K562 (cell line): ENCODE results near the gene BCAS1. TPM values are rescaled to one million over a fixed set of nuclear protein-coding genes. Genes with fewer than 3 reads are reported as not detected.

Source experiments
- ATAC-seq: fragments of 200-7000 bp; cut with Tn5 transposase; 3 replicates; pipeline ENCODE4 v1.9.1; 2020; ENCODE audit warnings: moderate library complexity
- BruUV-seq: library from RNA; stranded (reverse); fragments of 400-500 nt; replicated peaks from 2 replicates; lab custom pipeline; 2021; lab: Mats Ljungman, UMichigan
- CTCF ChIA-PET: fragments of 300-600 bp; formaldehyde crosslinking; extraction: SDS; loops from one replicate; lab custom pipeline; 2021; ENCODE audit warnings: low intra/inter-chr PET ratio; lab: Yijun Ruan, JAX
- POLR2A ChIA-PET: fragments of 300-600, 350-650 bp; sonication (Branson Sonifier 250); formaldehyde crosslinking; extraction: SDS; loops from one replicate; lab custom pipeline; 2021; ENCODE audit warnings: antibody characterized with exemption, inconsistent platforms; lab: Yijun Ruan, JAX
- DNase-seq, 4 experiments: peaks; one replicate each; pipeline versions ENCODE4 v3.0.0 to v3.0.0-alpha.2; 2011 to 2018; ENCODE audit warnings: low spot score in 3 of 4, mixed read lengths in 3 of 4; ENCODE audit errors: extremely low read depth in 1 of 4
- FAIRE-seq: peaks from 2 replicates; lab custom pipeline; 2011; peaks lifted over from hg19 to GRCh38; lab: Jason Lieb, UNC
- H2AFZ ChIP-seq: 2 replicates; pipeline ENCODE4 v1.6.0; 2011; ENCODE audit warnings: low read depth, low read length, control low read depth, inconsistent platforms
- H3K27ac ChIP-seq: fragments of 200-600 bp; 3 replicates; pipeline ENCODE4 v1.8.0; 2011; ENCODE audit warnings: low read depth, mild to moderate bottlenecking, control low read depth, inconsistent platforms, low read length, moderate library complexity, mixed read lengths; ENCODE audit errors: extremely low read depth
- H3K27me3 ChIP-seq, 2 experiments: fragments of 300-600 bp in 1 of 2; 2 replicates in 1 of 2; 3 replicates in 1 of 2; pipeline versions ENCODE4 v1.6.0 to v1.8.0; 2011; ENCODE audit warnings: inconsistent platforms in 2 of 2, low read length in 2 of 2, mild to moderate bottlenecking in 1 of 2, mixed read lengths in 1 of 2, moderate library complexity in 1 of 2; ENCODE audit not compliant: control insufficient read depth in 2 of 2, insufficient read depth in 2 of 2
- H3K36me3 ChIP-seq: fragments of 300-600 bp; 3 replicates; pipeline ENCODE4 v1.8.0; 2011; ENCODE audit warnings: mild to moderate bottlenecking, low read length, inconsistent platforms; ENCODE audit not compliant: control insufficient read depth, insufficient read depth
- H3K4me1 ChIP-seq, 2 experiments: fragments of 200-600 bp in 1 of 2; replicated peaks in 1 of 2; 2 replicates in 1 of 2; 3 replicates in 1 of 2; pipeline versions ENCODE4 v1.5.1 to v1.8.0; 2011; ENCODE audit warnings: inconsistent platforms in 2 of 2, low read length in 2 of 2, mild to moderate bottlenecking in 1 of 2, mixed read lengths in 1 of 2, moderate library complexity in 1 of 2; ENCODE audit not compliant: control insufficient read depth in 2 of 2, insufficient read depth in 2 of 2
- H3K4me2 ChIP-seq: 2 replicates; pipeline ENCODE4 v1.6.1; 2011; ENCODE audit warnings: low read length, control low read depth, inconsistent platforms, mixed read lengths; ENCODE audit not compliant: insufficient read depth
- H3K4me3 ChIP-seq: fragments of 200-600 bp; sonication (generic), shearing (Covaris generic); 2 replicates; pipeline ENCODE4 v1.5.1; 2016; ENCODE audit warnings: control low read depth, inconsistent platforms
- H3K79me2 ChIP-seq: fragments of 200-600 bp; 3 replicates; pipeline ENCODE4 v1.8.0; 2011; ENCODE audit warnings: low read length, inconsistent platforms; ENCODE audit not compliant: control insufficient read depth, insufficient read depth
- H3K9ac ChIP-seq, 2 experiments: 2 replicates each; pipeline versions ENCODE4 v1.6.0 to v1.6.1; 2011; ENCODE audit warnings: low read depth in 2 of 2, low read length in 2 of 2, control low read depth in 1 of 2, inconsistent platforms in 1 of 2, mild to moderate bottlenecking in 1 of 2, mixed read lengths in 1 of 2; ENCODE audit not compliant: insufficient read depth in 1 of 2
- H3K9me1 ChIP-seq: one replicate; pipeline ENCODE4 v1.6.0; 2011; ENCODE audit warnings: inconsistent platforms, mild to moderate bottlenecking, low read length, moderate library complexity; ENCODE audit not compliant: control insufficient read depth, insufficient read depth
- H3K9me3 ChIP-seq: replicated peaks from 2 replicates; pipeline ENCODE4 v1.5.1; 2011; ENCODE audit warnings: low read depth, low read length, inconsistent platforms; ENCODE audit not compliant: control insufficient read depth, insufficient read depth
- H4K20me1 ChIP-seq: replicated peaks from 2 replicates; pipeline ENCODE4 v1.6.1; 2011; ENCODE audit warnings: low read length, inconsistent platforms, mixed read lengths; ENCODE audit not compliant: control insufficient read depth, insufficient read depth
- EGR1 ChIP-seq: fragments of 450-650 bp; conservative IDR thresholded peaks from 2 replicates; pipeline ENCODE4 v1.6.1; 2017; ENCODE audit warnings: mild to moderate bottlenecking
- EWSR1 ChIP-seq: fragments of 450-650 bp; IDR thresholded peaks from 2 replicates; pipeline ENCODE4 v1.6.1; 2018; ENCODE audit warnings: borderline replicate concordance, mild to moderate bottlenecking, low read depth, moderate library complexity; ENCODE audit not compliant: partially characterized antibody
- PHF21A ChIP-seq: fragments of 450-650 bp; IDR thresholded peaks from 2 replicates; pipeline ENCODE4 v1.6.1; 2017; ENCODE audit warnings: low read depth, borderline replicate concordance
- SRF ChIP-seq, 2 experiments: fragments of 250-450, 450-650 bp in 1 of 2; sonication (Bioruptor Pico) in 1 of 2; sonication (generic) in 1 of 2; formaldehyde crosslinking; IDR thresholded peaks; 2 replicates each; pipeline versions ENCODE4 v1.5.0 to v1.5.1; 2020 to 2022; ENCODE audit warnings: mild to moderate bottlenecking in 1 of 2, missing genetic modification reagents in 1 of 2
- ZBTB1 ChIP-seq: sonication (generic); formaldehyde crosslinking; IDR thresholded peaks from 2 replicates; pipeline ENCODE4 v1.8.1; 2023; ENCODE audit warnings: missing genetic modification reagents, low read depth, mild to moderate bottlenecking, borderline replicate concordance
- WGBS: fragments of 100-300 bp; shearing (Covaris generic); methylation state at CpG from one replicate; pipeline ENCODE4 v1.1.6; 2016; ENCODE audit warnings: low coverage, mixed read lengths; ENCODE audit not compliant: insufficient coverage; ENCODE audit errors: missing lambda C conversion rate; 5-methylcytosine and 5-hydroxymethylcytosine counted together
- in situ Hi-C: fragments of 300-500 bp; cut with MboI; formaldehyde crosslinking; loops from 4 replicates; pipeline ENCODE4 v1.15.0; 2018; ENCODE audit warnings: inconsistent platforms, mixed read lengths
- intact Hi-C: fragments of 100-400 bp; cut with micrococcal nuclease; formaldehyde crosslinking; loops from 2 replicates; pipeline ENCODE4 v1.14.2; 2022
- polyA plus RNA-seq, 8 experiments: library from polyadenylated mRNA; depleted of rRNA in 4 of 8; stranded (reverse) in 5 of 8; unstranded in 3 of 8; fragments of >200 nt; fragmentation: Nextera tagmentation in 2 of 8; fragmentation: Illumina TruSeq in 1 of 8; extraction: Ambion mirVana in 2 of 8; extraction: Trizol in 1 of 8; gene quantifications; 2 replicates each; pipeline versions ENCODE4 v1.2.1 to v1.2.3, GENCODE V29; 2011 to 2014; ENCODE audit warnings: inconsistent platforms in 1 of 8, missing spikeins in 1 of 8
- total RNA-seq, 7 experiments: library from RNA; depleted of rRNA in 6 of 7; stranded (reverse); fragments of >200 nt in 6 of 7; fragmentation: Illumina TruSeq in 2 of 7; extraction: Trizol in 2 of 7; gene quantifications; 2 replicates each; pipeline versions ENCODE4 v1.2.1 to v1.2.3, GENCODE V29; 2011 to 2021; ENCODE audit warnings: low replicate concordance in 1 of 7

Gene BCAS1
- total and polyA plus RNA-seq, 9 of the 15 experiments (the other 6 are each of a cell fraction or from before 2014, with no cell fraction given) = 0.18 to 2.3 (median 0.93) TPM

- peak; percentile 55 for ATAC-seq
- intact Hi-C loops (no loop called here), in situ Hi-C loops (loop anchor here (25.0 kb wide), 1 partner anchor 687 kb away; no protein-coding TSS in a partner anchor)
- no peaks in the 10 kb centered on the region for H4K20me1 ChIP-seq
- H3K4me3 ChIP-seq = no peak overlapping the region
- H3K4me1 ChIP-seq = peaks cover 0 to 11% of the 10 kb centered on the region in 2 experiments; a peak in 2 of 5 replicates
- POLR2A ChIA-PET = interaction anchor here (0.8 to 0.9 kb wide), 2 partner anchors 9 to 11 kb away, joined by 3 read pairs; no protein-coding TSS in a partner anchor
- 10% methylated on average over 7 of the region's 7 CpGs for WGBS
- TF ChIP-seq EGR1 (peak; percentile 35; the same call in 1 of the 2 replicates), EWSR1 (peak; percentile 77), ZBTB1 (CRISPR knock-in tag) (no peak), SRF (CRISPR knock-in tag; IDR thresholded peaks at IDR 0.05) (no peak), PHF21A (no peak)
- H2AFZ ChIP-seq = peak overlapping the region; percentile 8
- H3K27ac ChIP-seq = no peak overlapping the region
- FAIRE-seq = no peak
- no peaks in the 10 kb centered on the region for H3K9me1 ChIP-seq
- no peaks in the 10 kb centered on the region for H3K27me3 ChIP-seq
- CTCF ChIA-PET = no interaction called here
- H3K36me3 ChIP-seq = no peaks in the 10 kb centered on the region
- no peaks in the 10 kb centered on the region for H3K9me3 ChIP-seq
- no peak overlapping the region for H3K4me2 ChIP-seq
- H3K9ac ChIP-seq = no peak overlapping the region
- no peaks in the 10 kb centered on the region for H3K79me2 ChIP-seq
- no peak for DNase-seq
- no TSS peak for BruUV-seq
Measured at GRCh38 chr20:53950031-53950430, 120.4 kb downstream of the BCAS1 start.
